ENCODE measurements around the gene UPK3B.
"Not testable (repeated sequence)": the region's sequence is repeated elsewhere in the genome, so short reads cannot be mapped to it uniquely, and the experiment has no call there.

DNA sequence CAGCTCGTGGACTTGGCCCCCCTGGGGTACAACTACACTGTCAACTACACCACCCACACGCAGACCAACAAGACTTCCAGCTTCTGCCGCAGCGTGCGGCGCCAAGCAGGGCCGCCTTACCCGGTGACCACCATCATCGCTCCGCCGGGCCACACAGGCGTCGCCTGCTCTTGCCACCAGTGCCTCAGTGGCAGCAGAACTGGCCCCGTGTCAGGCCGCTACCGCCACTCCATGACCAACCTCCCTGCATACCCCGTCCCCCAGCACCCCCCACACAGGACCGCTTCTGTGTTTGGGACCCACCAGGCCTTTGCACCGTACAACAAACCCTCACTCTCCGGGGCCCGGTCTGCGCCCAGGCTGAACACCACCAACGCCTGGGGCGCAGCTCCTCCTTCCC is 27.7 kb upstream of the UPK3B start:
- TF ChIP-seq, protein P1, sequence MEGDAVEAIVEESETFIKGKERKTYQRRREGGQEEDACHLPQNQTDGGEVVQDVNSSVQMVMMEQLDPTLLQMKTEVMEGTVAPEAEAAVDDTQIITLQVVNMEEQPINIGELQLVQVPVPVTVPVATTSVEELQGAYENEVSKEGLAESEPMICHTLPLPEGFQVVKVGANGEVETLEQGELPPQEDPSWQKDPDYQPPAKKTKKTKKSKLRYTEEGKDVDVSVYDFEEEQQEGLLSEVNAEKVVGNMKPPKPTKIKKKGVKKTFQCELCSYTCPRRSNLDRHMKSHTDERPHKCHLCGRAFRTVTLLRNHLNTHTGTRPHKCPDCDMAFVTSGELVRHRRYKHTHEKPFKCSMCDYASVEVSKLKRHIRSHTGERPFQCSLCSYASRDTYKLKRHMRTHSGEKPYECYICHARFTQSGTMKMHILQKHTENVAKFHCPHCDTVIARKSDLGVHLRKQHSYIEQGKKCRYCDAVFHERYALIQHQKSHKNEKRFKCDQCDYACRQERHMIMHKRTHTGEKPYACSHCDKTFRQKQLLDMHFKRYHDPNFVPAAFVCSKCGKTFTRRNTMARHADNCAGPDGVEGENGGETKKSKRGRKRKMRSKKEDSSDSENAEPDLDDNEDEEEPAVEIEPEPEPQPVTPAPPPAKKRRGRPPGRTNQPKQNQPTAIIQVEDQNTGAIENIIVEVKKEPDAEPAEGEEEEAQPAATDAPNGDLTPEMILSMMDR (IDR thresholded peaks at IDR 0.05) = not testable (repeated sequence)
- TF ChIP-seq POLR2AphosphoS5 (IDR thresholded peaks at IDR 0.05; ENCODE audit: insufficient read depth in 1 of 2, low read depth in 1 of 2); POLR2A (IDR thresholded peaks at IDR 0.05): not testable (repeated sequence)

Measured in vagina (tissue), 2 donors.